Posterior cingulate gyrus (tissue), 11 donors: ENCODE measurements around the gene FUT8.
"Not testable (repeated sequence)": the region's sequence is repeated elsewhere in the genome, so short reads cannot be mapped to it uniquely, and the experiment has no call there.

ENCODE experiments used
- DNase-seq, 10 donors: peaks; one replicate each; pipeline versions ENCODE4 v3.0.0 to v3.0.0-alpha.2; 2020 to 2021; ENCODE audit warnings: mixed read lengths in 3 of 10
- intact Hi-C: fragments of 100-400 bp; cut with DNase I; formaldehyde crosslinking; loops from one replicate; pipeline ENCODE4 v1.15.1; 2023

Gene FUT8

GRCh38 chr14:65414961-65415589 is 2.5 kb downstream of the FUT8 start:
- intact Hi-C loops = loop anchor here (5.0 kb wide), 3 partner anchors 193 to 547 kb away; partner anchors contain the start of gene MAX
- no peak for DNase-seq

GRCh38 chr14:65415613-65416012 is 3.1 kb downstream of the FUT8 start:
- intact Hi-C loops = no loop called here

GRCh38 chr14:65419593-65420252 is 7.2 kb downstream of the FUT8 start:
- no peak for DNase-seq
- intact Hi-C loops = loop anchor here (10.0 kb wide), 1 partner anchor 255 kb away; no protein-coding TSS in a partner anchor

More at GRCh38 chr14:65415613-65416012, 3.1 kb downstream of the FUT8 start:
- no peak for DNase-seq

GRCh38 chr14:65421201-65421981 is 8.9 kb downstream of the FUT8 start:
- DNase-seq = no peak
- intact Hi-C loops = loop anchor here (10.0 kb wide), 1 partner anchor 253 kb away; no protein-coding TSS in a partner anchor

GRCh38 chr14:65422088-65422834 is 9.7 kb downstream of the FUT8 start:
- intact Hi-C loops = loop anchor here (10.0 kb wide), 1 partner anchor 253 kb away; no protein-coding TSS in a partner anchor

GRCh38 chr14:65423982-65424381 is 11.5 kb downstream of the FUT8 start:
- intact Hi-C loops = loop anchor here (10.0 kb wide), 1 partner anchor 251 kb away; no protein-coding TSS in a partner anchor
- DNase-seq = no peak

More at GRCh38 chr14:65422088-65422834, 9.7 kb downstream of the FUT8 start:
- DNase-seq = no peak

GRCh38 chr14:65424531-65424930 is 12.0 kb downstream of the FUT8 start:
- no peak for DNase-seq
- intact Hi-C loops = loop anchor here (10.0 kb wide), 1 partner anchor 250 kb away; no protein-coding TSS in a partner anchor

- intact Hi-C loops = loop anchor here (10.0 kb wide), 1 partner anchor 249 kb away; no protein-coding TSS in a partner anchor
- no peak for DNase-seq
Observed at GRCh38 chr14:65425885-65426284, 13.4 kb downstream of the FUT8 start.

GRCh38 chr14:65426902-65427301 is 14.4 kb downstream of the FUT8 start:
- DNase-seq = not testable (repeated sequence)
- intact Hi-C loops = loop anchor here (10.0 kb wide), 1 partner anchor 248 kb away; no protein-coding TSS in a partner anchor

GRCh38 chr14:65428691-65429090 is 16.2 kb downstream of the FUT8 start:
- DNase-seq = no peak
- intact Hi-C loops = loop anchor here (10.0 kb wide), 1 partner anchor 246 kb away; no protein-coding TSS in a partner anchor

- DNase-seq = no peak
- intact Hi-C loops = loop anchor here (10.0 kb wide), 1 partner anchor 245 kb away; no protein-coding TSS in a partner anchor
Observed at GRCh38 chr14:65429757-65430156, 17.2 kb downstream of the FUT8 start.

GRCh38 chr14:65431245-65431644 is 18.7 kb downstream of the FUT8 start:
- no peak for DNase-seq
- intact Hi-C loops = no loop called here

GRCh38 chr14:65431951-65432350 is 19.4 kb downstream of the FUT8 start:
- intact Hi-C loops = no loop called here
- DNase-seq = no peak

GRCh38 chr14:65432361-65432948 is 19.9 kb downstream of the FUT8 start:
- intact Hi-C loops = no loop called here
- DNase-seq = no peak

- DNase-seq = no peak
- intact Hi-C loops = no loop called here
Observed at GRCh38 chr14:65433157-65433556, 20.6 kb downstream of the FUT8 start.

GRCh38 chr14:65433646-65434045 is 21.1 kb downstream of the FUT8 start:
- no peak for DNase-seq

GRCh38 chr14:65434216-65434850 is 21.8 kb downstream of the FUT8 start:
- intact Hi-C loops = no loop called here
- no peak for DNase-seq

More at GRCh38 chr14:65433646-65434045, 21.1 kb downstream of the FUT8 start:
- intact Hi-C loops = no loop called here

- DNase-seq = no peak
- intact Hi-C loops = no loop called here
Observed at GRCh38 chr14:65438266-65438933, 25.9 kb downstream of the FUT8 start.

- no peak for DNase-seq
- intact Hi-C loops = no loop called here
Observed at GRCh38 chr14:65439117-65439516, 26.6 kb downstream of the FUT8 start.
